Epithelial cell of proximal tubule (primary cell): ENCODE results near the gene SARNP. TPM values are rescaled to one million over a fixed set of nuclear protein-coding genes. Genes with fewer than 3 reads are reported as not detected.

Experiments used
- DNase-seq: peaks from one replicate; pipeline ENCODE4 v3.0.0-alpha.2; 2011; ENCODE audit warnings: low read depth
- H3K4me3 ChIP-seq: 2 replicates; pipeline ENCODE4 v1.5.1; 2011; ENCODE audit warnings: low read depth, mild to moderate bottlenecking, low read length
- total RNA-seq: library from RNA; depleted of rRNA; stranded (reverse); fragments of >200 nt; gene quantifications from 2 replicates; pipeline ENCODE4 v1.2.3, GENCODE V29; 2015
- TF ChIP-seq, protein P1 (sequence below): conservative IDR thresholded peaks from 2 replicates; pipeline ENCODE4 v1.5.1; 2012; ENCODE audit warnings: low read depth, mild to moderate bottlenecking, low read length

SARNP gene
- total RNA-seq, 1 donor from 2014 or later, result 203 TPM

GRCh38 chr12:55745361-55746173, 72.0 kb downstream of the SARNP start:
- no peak for DNase-seq
- TF ChIP-seq, protein P1, sequence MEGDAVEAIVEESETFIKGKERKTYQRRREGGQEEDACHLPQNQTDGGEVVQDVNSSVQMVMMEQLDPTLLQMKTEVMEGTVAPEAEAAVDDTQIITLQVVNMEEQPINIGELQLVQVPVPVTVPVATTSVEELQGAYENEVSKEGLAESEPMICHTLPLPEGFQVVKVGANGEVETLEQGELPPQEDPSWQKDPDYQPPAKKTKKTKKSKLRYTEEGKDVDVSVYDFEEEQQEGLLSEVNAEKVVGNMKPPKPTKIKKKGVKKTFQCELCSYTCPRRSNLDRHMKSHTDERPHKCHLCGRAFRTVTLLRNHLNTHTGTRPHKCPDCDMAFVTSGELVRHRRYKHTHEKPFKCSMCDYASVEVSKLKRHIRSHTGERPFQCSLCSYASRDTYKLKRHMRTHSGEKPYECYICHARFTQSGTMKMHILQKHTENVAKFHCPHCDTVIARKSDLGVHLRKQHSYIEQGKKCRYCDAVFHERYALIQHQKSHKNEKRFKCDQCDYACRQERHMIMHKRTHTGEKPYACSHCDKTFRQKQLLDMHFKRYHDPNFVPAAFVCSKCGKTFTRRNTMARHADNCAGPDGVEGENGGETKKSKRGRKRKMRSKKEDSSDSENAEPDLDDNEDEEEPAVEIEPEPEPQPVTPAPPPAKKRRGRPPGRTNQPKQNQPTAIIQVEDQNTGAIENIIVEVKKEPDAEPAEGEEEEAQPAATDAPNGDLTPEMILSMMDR, result no peak
- H3K4me3 ChIP-seq, result no peak overlapping the region

GRCh38 chr12:55744340-55745030, 73.0 kb downstream of the SARNP start:
- H3K4me3 ChIP-seq, result peak overlapping the region; percentile 64
- TF ChIP-seq, protein P1, result no peak
- DNase-seq, result no peak

- TF ChIP-seq, protein P1, result no peak
- peak overlapping the region; percentile 64 for H3K4me3 ChIP-seq
- DNase-seq, result no peak
Measured at GRCh38 chr12:55743406-55744339, 73.9 kb downstream of the SARNP start.

DNA sequence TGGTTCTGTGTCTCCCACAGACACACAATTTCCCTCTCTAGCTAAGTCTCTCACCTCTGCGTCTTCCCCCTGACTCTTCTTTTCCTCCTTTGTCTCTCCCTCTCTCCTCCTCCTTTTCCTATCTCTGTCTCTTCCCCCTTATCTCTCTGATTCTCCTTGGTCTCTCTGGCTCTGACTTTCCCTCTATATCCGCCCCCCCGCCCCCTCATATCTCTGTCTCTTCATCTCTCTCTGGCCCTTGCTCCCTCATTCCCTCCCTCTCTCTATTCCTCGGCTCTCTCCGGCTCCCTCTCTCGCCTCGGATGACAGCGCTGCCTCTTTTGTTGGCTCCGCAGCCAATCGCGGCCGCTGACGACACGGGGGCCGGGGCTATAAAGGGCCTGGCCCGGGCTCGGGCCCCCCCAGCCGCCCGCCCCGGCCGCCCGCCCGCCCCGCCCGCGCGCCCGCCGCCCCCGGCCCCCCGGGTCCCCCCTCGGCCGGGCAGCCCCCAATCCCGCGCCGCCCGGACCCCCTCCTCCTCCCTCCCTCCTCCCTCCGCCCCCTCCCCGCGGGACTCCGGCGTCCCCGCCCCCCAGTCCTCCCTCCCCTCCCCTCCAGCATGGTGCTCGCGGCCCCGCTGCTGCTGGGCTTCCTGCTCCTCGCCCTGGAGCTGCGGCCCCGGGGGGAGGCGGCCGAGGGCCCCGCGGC, 74.7 kb downstream of the SARNP start, which contains the start of gene GDF11:
Gene GDF11, plus strand, starts transcription at position 404 of the 687 bp plus-strand sequence. Its CDS starts 195 bp downstream, at position 599.
- peak within 1 kb of the TSS; percentile 64 for H3K4me3 ChIP-seq
- TF ChIP-seq, protein P1, result no peak
- no peak for DNase-seq

DNA sequence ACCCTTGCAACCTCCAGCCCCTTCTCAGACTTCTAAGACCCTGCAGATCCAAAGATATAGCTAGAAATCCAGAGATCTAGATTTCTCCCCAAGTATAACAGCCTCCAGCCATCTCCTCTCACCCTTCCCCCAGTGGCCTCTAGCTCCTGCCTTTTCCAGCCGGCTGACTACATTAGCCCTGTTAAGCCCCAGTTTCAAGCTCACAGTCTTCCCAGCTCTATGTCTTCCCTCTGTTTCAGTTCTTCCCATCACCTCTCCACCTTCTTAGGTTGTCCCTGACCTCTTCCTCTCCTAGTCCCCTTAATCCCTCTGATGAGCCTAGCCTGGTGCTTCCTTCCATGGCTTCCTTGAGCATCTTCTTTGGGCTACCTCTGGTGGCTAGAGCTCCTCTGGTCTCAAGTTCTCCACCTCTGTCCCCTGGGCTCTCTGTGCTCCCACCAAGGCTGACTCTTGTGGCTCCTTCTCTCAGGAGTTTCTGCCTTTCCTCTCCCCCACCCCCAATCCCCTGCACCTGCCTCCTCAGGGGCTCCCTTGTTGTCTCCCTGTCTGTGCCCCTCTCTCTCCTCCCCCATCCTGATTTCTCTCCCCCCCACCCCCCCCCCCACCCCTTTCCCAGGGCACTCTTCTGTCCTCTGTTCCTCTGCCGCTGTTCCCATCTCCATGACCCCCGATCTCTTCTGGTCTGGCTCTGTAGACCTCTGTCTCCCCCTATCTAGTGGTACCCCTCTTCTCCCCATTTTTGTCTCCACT, 75.4 kb downstream of the SARNP start:
- peak overlapping the region; percentile 47 for H3K4me3 ChIP-seq
- TF ChIP-seq, protein P1, result no peak

GRCh38 chr12:55739025-55739378, 78.5 kb downstream of the SARNP start:
- no peak for DNase-seq
- TF ChIP-seq, protein P1, result no peak
- peak overlapping the region; percentile 61 for H3K4me3 ChIP-seq

More for the DNA sequence above, 75.4 kb downstream of the SARNP start:
- no peak for DNase-seq
